Lung (tissue), 12 donors: ENCODE data around the gene STAG1. TPM values are rescaled to one million over a fixed set of nuclear protein-coding genes. Genes with fewer than 3 reads are reported as not detected.
"Not testable (repeated sequence)": the region's sequence is repeated elsewhere in the genome, so short reads cannot be mapped to it uniquely, and the experiment has no call there.

Source experiments
- ATAC-seq: fragments of 200-7000 bp; cut with Tn5 transposase; one replicate; pipeline ENCODE4 v1.9.1; 2020; ENCODE audit warnings: moderate number of reproducible peaks; ENCODE audit not compliant: insufficient read depth, low FRiP score
- DNase-seq, 3 donors: peaks; one replicate each; pipeline ENCODE4 v3.0.0-alpha.2; 2013 to 2017
- H3K27ac ChIP-seq, 2 donors: one replicate each; pipeline ENCODE4 v1.5.1; 2013; ENCODE audit warnings: mild to moderate bottlenecking in 2 of 2, moderate library complexity in 2 of 2, control low read depth in 1 of 2, inconsistent platforms in 1 of 2, low read depth in 1 of 2, low read length in 1 of 2
- H3K27me3 ChIP-seq, 3 donors: one replicate each; pipeline ENCODE4 v1.5.1; 2013; ENCODE audit warnings: low read length in 2 of 3; ENCODE audit not compliant: control insufficient read depth in 3 of 3, insufficient read depth in 3 of 3
- H3K36me3 ChIP-seq, 4 donors: one replicate each; pipeline ENCODE4 v1.5.1; 2013; ENCODE audit warnings: low read length in 4 of 4, mild to moderate bottlenecking in 1 of 4, moderate library complexity in 1 of 4; ENCODE audit not compliant: control insufficient read depth in 4 of 4, insufficient read depth in 4 of 4
- H3K4me1 ChIP-seq, 5 donors: one replicate each; pipeline ENCODE4 v1.5.1; 2013; ENCODE audit warnings: low read length in 5 of 5, mild to moderate bottlenecking in 2 of 5, moderate library complexity in 1 of 5; ENCODE audit not compliant: control insufficient read depth in 5 of 5, insufficient read depth in 5 of 5
- H3K4me3 ChIP-seq: one replicate; pipeline ENCODE4 v1.5.1; 2013; ENCODE audit warnings: mild to moderate bottlenecking, control low read depth, moderate library complexity
- H3K9ac ChIP-seq, 2 donors: one replicate each; pipeline ENCODE4 v1.5.1; 2013; ENCODE audit warnings: low read length in 2 of 2, control low read depth in 1 of 2; ENCODE audit not compliant: insufficient read depth in 1 of 2
- H3K9me3 ChIP-seq, 4 donors: one replicate each; pipeline ENCODE4 v1.5.1; 2013; ENCODE audit warnings: low read length in 3 of 4, mild to moderate bottlenecking in 1 of 4, moderate library complexity in 1 of 4; ENCODE audit not compliant: control insufficient read depth in 4 of 4, insufficient read depth in 3 of 4
- CTCF ChIP-seq: IDR thresholded peaks from 2 replicates; pipeline ENCODE4 v1.5.1; 2012; ENCODE audit warnings: mild to moderate bottlenecking; ENCODE audit errors: control extremely low read depth, extremely low read depth
- WGBS, 2 donors: extraction: QIAGEN DNeasy Blood & Tissue Kit; methylation state at CpG; one replicate each; pipeline ENCODE4 v1.1.7; 2013; 5-methylcytosine and 5-hydroxymethylcytosine counted together
- polyA plus RNA-seq, 2 donors: library from polyadenylated mRNA; stranded (reverse); fragments of 200-250 nt; gene quantifications; one replicate each; pipeline ENCODE4 v1.2.1, GENCODE V29; 2013
- total RNA-seq, 2 donors: library from RNA; depleted of rRNA in 1 of 2; stranded (reverse); fragments of >200 nt in 1 of 2; gene quantifications; one replicate each; pipeline ENCODE4 v1.2.1, GENCODE V29; 2014 to 2021
- donor health status: control.
- donor health status: control.
- donor health status: Bipolar disorder and iron deficiency.
- donor health status: healthy.
- donor health status: DM: yes; HTN: yes; CAD: no.

STAG1 gene
- total and polyA plus RNA-seq, 4 donors = 8.1 to 90.0 (median 20.5) TPM

GRCh38 chr3:136716629-136717028 is 35.5 kb downstream of the STAG1 start:
- ATAC-seq (no peak), DNase-seq (no peak)
- no peak overlapping the region for H3K27ac ChIP-seq
- no peak for TF ChIP-seq CTCF
- H3K9ac ChIP-seq = no peak overlapping the region
- no peak overlapping the region for H3K4me3 ChIP-seq
- H3K27me3 ChIP-seq = no peaks in the 10 kb centered on the region
- H3K4me1 ChIP-seq = peaks cover 0 to 10% (median 0%) of the 10 kb centered on the region in 5 donors
- 79 to 90% methylated on average over 1 of the region's 1 CpG for WGBS, 2 donors
- peaks cover 0 to 2% (median 0%) of the 10 kb centered on the region in 4 donors for H3K36me3 ChIP-seq
- H3K9me3 ChIP-seq = no peaks in the 10 kb centered on the region

- TF ChIP-seq CTCF = no peak
- Histone ChIP-seq H3K4me1 (peaks cover 0 to 10% (median 0%) of the 10 kb centered on the region in 5 donors), H3K27me3 (no peaks in the 10 kb centered on the region), H3K27ac (no peak overlapping the region), H3K9ac (no peak overlapping the region), H3K36me3 (peaks cover 0 to 2% (median 0%) of the 10 kb centered on the region in 4 donors), H3K9me3 (no peaks in the 10 kb centered on the region), H3K4me3 (no peak overlapping the region)
- WGBS, 2 donors = 37 to 53% methylated on average over 6 of the region's 6 CpGs
- DNase-seq (no peak), ATAC-seq (peak; percentile 53)
Measured at GRCh38 chr3:136714020-136714419, 38.2 kb downstream of the STAG1 start.

- Histone ChIP-seq H3K9ac (no peak overlapping the region), H3K27me3 (no peaks in the 10 kb centered on the region), H3K36me3 (peaks cover 0 to 1% (median 0%) of the 10 kb centered on the region in 4 donors), H3K4me3 (no peak overlapping the region), H3K27ac (no peak overlapping the region), H3K9me3 (no peaks in the 10 kb centered on the region), H3K4me1 (peaks cover 0 to 12% (median 0%) of the 10 kb centered on the region in 5 donors)
- 39 to 67% methylated on average over 6 of the region's 6 CpGs for WGBS, 2 donors
- DNase-seq = no peak
- ATAC-seq = no peak
- TF ChIP-seq CTCF = no peak
Measured at GRCh38 chr3:136712941-136713340, 39.2 kb downstream of the STAG1 start.

GRCh38 chr3:136711888-136712287 is 40.3 kb downstream of the STAG1 start:
- not testable (repeated sequence) for H3K9ac ChIP-seq, ATAC-seq, H3K9me3 ChIP-seq, H3K27me3 ChIP-seq, H3K27ac ChIP-seq, DNase-seq, H3K4me3 ChIP-seq, H3K36me3 ChIP-seq
- 93 to 96% methylated on average over 9 of the region's 9 CpGs for WGBS, 2 donors
- peaks cover 0 to 12% (median 0%) of the 10 kb centered on the region in 5 donors for H3K4me1 ChIP-seq
